ENCODE data around the gene CD109.

DNA sequence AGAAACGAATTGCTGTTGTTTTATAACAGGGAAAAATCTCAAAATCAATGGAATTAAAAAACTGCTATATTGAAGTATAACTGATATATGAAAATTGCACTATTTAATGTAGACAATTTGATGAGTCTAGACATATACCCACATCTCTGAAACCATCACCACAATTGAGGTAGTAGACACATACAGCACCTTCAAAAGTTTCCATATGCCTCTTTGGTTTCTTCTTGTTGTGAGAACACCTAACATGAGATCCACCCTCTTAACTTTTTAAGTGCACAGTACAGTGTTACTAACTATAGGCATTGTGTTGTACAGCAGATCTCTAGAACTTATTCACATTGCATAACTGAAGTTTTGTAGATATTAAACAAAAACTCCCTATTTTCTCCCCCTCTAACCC lies 28.2 kb upstream of the CD109 start:
- TF ChIP-seq EZH2 (IDR thresholded peaks at IDR 0.05) (no peak), POLR2AphosphoS5 (IDR thresholded peaks at IDR 0.05; ENCODE audit: borderline replicate concordance, low read depth, low read length) (no peak), FOXP2 (optimal IDR thresholded peaks at IDR 0.05; ENCODE audit: control extremely low read depth, extremely low read length, insufficient read depth) (no peak)

Data from SK-N-MC (cell line).